Breast epithelium (tissue), 3 donors: Measurements from ENCODE around the gene SLC51A.

Experiments used
- POLR2A ChIP-seq: fragments of 450-650 bp; IDR thresholded peaks from one replicate; pipeline ENCODE4 v1.6.1; 2016; ENCODE audit warnings: antibody characterized with exemption, mild to moderate bottlenecking, moderate library complexity
- TF ChIP-seq, protein P1 (sequence below), 3 donors: fragments of 450-650 bp; IDR thresholded peaks; one replicate each; pipeline ENCODE4 v1.5.1; 2016 to 2017; ENCODE audit warnings: antibody characterized with exemption in 3 of 3, mild to moderate bottlenecking in 3 of 3, moderate library complexity in 3 of 3

DNA sequence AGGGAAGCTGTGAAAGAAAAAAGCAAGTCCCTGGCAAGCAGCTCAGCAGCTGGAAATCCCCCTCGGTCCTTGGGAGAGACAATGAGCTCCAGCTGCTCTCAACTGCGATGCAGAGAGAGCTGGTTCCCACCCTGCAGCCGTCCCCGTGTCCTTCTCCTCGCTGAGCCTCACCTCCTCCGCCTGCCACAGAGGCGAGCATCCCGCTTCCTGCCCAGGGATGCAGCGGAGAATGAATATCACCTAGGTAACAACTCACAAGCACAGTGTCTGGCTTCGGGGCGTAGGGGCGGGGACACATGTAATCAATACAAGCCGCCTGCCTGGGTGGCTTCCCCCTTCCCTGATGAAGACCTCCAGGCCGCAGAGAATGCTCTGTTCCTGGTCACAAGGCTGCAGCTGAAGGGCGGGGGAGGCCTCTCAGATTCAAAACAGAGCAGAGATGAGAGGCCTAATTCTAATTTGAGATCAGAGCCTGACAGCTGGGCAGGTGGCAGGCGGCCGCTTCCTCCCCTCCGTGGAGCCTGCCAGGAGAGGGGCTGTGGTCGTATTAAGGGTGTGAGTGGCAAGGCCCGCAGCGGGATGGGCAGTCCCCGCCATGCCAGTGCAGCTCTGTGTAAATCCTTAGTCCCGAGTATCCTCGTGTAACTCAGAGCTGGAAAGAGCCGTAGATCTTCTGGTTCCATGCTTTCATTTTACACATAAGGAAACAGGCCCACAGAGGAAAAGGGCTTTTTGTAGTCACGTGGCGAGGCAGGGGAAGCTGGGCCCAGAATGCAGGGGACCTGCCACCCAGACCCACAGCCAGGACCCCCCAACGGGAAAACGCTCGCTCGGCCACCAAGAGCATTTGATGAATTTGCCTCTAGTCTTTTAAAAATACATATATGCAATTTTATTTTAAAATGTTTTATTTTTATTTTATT is 29.4 kb upstream of the SLC51A start:
- no peak for TF ChIP-seq POLR2A
- TF ChIP-seq, protein P1, sequence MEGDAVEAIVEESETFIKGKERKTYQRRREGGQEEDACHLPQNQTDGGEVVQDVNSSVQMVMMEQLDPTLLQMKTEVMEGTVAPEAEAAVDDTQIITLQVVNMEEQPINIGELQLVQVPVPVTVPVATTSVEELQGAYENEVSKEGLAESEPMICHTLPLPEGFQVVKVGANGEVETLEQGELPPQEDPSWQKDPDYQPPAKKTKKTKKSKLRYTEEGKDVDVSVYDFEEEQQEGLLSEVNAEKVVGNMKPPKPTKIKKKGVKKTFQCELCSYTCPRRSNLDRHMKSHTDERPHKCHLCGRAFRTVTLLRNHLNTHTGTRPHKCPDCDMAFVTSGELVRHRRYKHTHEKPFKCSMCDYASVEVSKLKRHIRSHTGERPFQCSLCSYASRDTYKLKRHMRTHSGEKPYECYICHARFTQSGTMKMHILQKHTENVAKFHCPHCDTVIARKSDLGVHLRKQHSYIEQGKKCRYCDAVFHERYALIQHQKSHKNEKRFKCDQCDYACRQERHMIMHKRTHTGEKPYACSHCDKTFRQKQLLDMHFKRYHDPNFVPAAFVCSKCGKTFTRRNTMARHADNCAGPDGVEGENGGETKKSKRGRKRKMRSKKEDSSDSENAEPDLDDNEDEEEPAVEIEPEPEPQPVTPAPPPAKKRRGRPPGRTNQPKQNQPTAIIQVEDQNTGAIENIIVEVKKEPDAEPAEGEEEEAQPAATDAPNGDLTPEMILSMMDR (IDR thresholded peaks at IDR 0.05): no peak
